Measurements from ENCODE around the gene CSNK1D.
"Not testable (repeated sequence)": the region's sequence is repeated elsewhere in the genome, so short reads cannot be mapped to it uniquely, and the experiment has no call there.

CSNK1D gene

DNA sequence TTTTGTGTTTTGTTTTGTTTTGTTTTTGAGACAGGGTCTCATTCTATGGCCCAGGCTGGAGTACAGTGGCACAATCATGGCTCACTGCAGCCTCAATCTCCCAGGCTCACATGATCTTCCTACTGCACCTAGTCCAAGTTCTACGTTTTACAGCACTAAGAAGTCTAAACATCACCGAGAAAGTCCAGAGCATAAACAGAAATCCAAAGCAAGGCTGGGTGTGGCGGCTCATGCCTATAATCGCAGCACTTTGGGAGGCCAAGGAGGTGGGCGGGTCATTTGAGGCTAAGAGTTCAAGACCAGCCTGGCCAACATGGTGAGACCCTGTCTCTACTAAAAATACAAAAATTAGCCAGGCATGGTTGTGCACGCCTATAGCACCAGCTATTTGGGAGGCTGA is 80.5 kb downstream of the CSNK1D start:
- not testable (repeated sequence) for H3K9me3 Mint-ChIP-seq; H3K4me3 Mint-ChIP-seq; H3K27me3 Mint-ChIP-seq (ENCODE audit: low read depth)
- peaks cover 11% of the 10 kb centered on the region for H3K4me1 Mint-ChIP-seq (ENCODE audit: low read depth)
- peaks cover 27% of the 10 kb centered on the region for H3K36me3 Mint-ChIP-seq (ENCODE audit: low read depth)
- H3K27ac Mint-ChIP-seq = peak overlapping the region; percentile 24

All from T-helper 1 cell treated with Interleukin-12 subunit alpha and Interleukin-12 subunit beta and Interleukin-4 antibody, amounts not matched to agents 30 μg/mL and 1 μg/mL, for 36 hours (primary cell).